Loucy (cell line): ENCODE measurements around the gene GOLGA6L6.
"Not testable (repeated sequence)": the region's sequence is repeated elsewhere in the genome, so short reads cannot be mapped to it uniquely, and the experiment has no call there.

Experiments
- H2AFZ ChIP-seq: fragments of 200-600 bp; sonication (generic); 2 replicates; pipeline ENCODE4 v1.6.0; 2016; ENCODE audit warnings: antibody characterized with exemption, mild to moderate bottlenecking, low read length, moderate library complexity
- H3F3A ChIP-seq: fragments of 200-600 bp; 2 replicates; pipeline ENCODE4 v1.6.0; 2016; ENCODE audit warnings: antibody characterized with exemption, low read depth, mild to moderate bottlenecking
- H3K27me3 ChIP-seq: fragments of 200-600 bp; sonication (generic); 2 replicates; pipeline ENCODE4 v1.6.1; 2014; ENCODE audit warnings: low read length, mild to moderate bottlenecking; ENCODE audit not compliant: insufficient read depth, poor library complexity, severe bottlenecking
- H3K36me3 ChIP-seq: fragments of 200-600 bp; sonication (generic); 2 replicates; pipeline ENCODE4 v1.6.1; 2016; ENCODE audit warnings: low read length; ENCODE audit not compliant: insufficient read depth
- H3K4me1 ChIP-seq: fragments of 200-600 bp; sonication (generic); 2 replicates; pipeline ENCODE4 v1.5.1; 2014; ENCODE audit warnings: low read length, mild to moderate bottlenecking; ENCODE audit not compliant: insufficient read depth, poor library complexity, severe bottlenecking
- H3K4me2 ChIP-seq: fragments of 200-600 bp; sonication (generic); 2 replicates; pipeline ENCODE4 v1.6.0; 2014; ENCODE audit warnings: antibody characterized with exemption, low read length, low read depth, mild to moderate bottlenecking; ENCODE audit not compliant: poor library complexity, severe bottlenecking
- H3K4me3 ChIP-seq: fragments of 200-600 bp; sonication (generic); 2 replicates; pipeline ENCODE4 v1.5.1; 2014; ENCODE audit warnings: low read length, mild to moderate bottlenecking, mixed read lengths; ENCODE audit not compliant: poor library complexity, severe bottlenecking
- H3K79me2 ChIP-seq: fragments of 200-600 bp; sonication (generic); 2 replicates; pipeline ENCODE4 v1.6.1; 2014; ENCODE audit warnings: low read length; ENCODE audit not compliant: insufficient read depth
- H3K9ac ChIP-seq: fragments of 200-600 bp; sonication (generic); 2 replicates; pipeline ENCODE4 v1.6.0; 2014; ENCODE audit warnings: mild to moderate bottlenecking, low read depth, low read length, moderate library complexity; ENCODE audit not compliant: poor library complexity, severe bottlenecking
- H3K9me2 ChIP-seq: fragments of 200-600 bp; sonication (generic); replicated peaks from 2 replicates; pipeline ENCODE4 v1.6.1; 2016; ENCODE audit warnings: low read depth, low read length, mixed read lengths
- H3K9me3 ChIP-seq: fragments of 200-600 bp; sonication (generic); 2 replicates; pipeline ENCODE4 v1.6.1; 2014; ENCODE audit warnings: mild to moderate bottlenecking, antibody characterized with exemption, low read length, low read depth; ENCODE audit not compliant: insufficient read depth
- H4K20me1 ChIP-seq: fragments of 200-600 bp; sonication (generic); 2 replicates; pipeline ENCODE4 v1.6.0; 2014; ENCODE audit warnings: antibody characterized with exemption, low read length, mild to moderate bottlenecking; ENCODE audit not compliant: insufficient read depth, poor library complexity, severe bottlenecking

Gene GOLGA6L6

GRCh38 chr15:20551289-20551688, 9.7 kb upstream of the GOLGA6L6 start:
- not testable (repeated sequence) for H2AFZ ChIP-seq, H3K79me2 ChIP-seq, H3F3A ChIP-seq, H3K4me1 ChIP-seq, H3K9me3 ChIP-seq, H4K20me1 ChIP-seq, H3K4me2 ChIP-seq, H3K9ac ChIP-seq, H3K36me3 ChIP-seq, H3K27me3 ChIP-seq, H3K9me2 ChIP-seq, H3K4me3 ChIP-seq

GRCh38 chr15:20505926-20506658, 35.5 kb downstream of the GOLGA6L6 start:
- not testable (repeated sequence) for H3K9ac ChIP-seq, H3K27me3 ChIP-seq, H4K20me1 ChIP-seq, H3K9me2 ChIP-seq, H2AFZ ChIP-seq, H3K79me2 ChIP-seq, H3K36me3 ChIP-seq, H3K4me2 ChIP-seq, H3K4me1 ChIP-seq, H3F3A ChIP-seq, H3K4me3 ChIP-seq, H3K9me3 ChIP-seq

GRCh38 chr15:20502839-20503238, 38.8 kb downstream of the GOLGA6L6 start:
- not testable (repeated sequence) for H3K9ac ChIP-seq, H2AFZ ChIP-seq, H3K27me3 ChIP-seq, H3K79me2 ChIP-seq, H3K9me3 ChIP-seq, H3K36me3 ChIP-seq, H3F3A ChIP-seq, H3K4me1 ChIP-seq, H4K20me1 ChIP-seq, H3K4me2 ChIP-seq, H3K4me3 ChIP-seq, H3K9me2 ChIP-seq

GRCh38 chr15:20501512-20502222, 39.9 kb downstream of the GOLGA6L6 start:
- not testable (repeated sequence) for H3K79me2 ChIP-seq

GRCh38 chr15:20497781-20498180, 43.8 kb downstream of the GOLGA6L6 start:
- not testable (repeated sequence) for H3K9me2 ChIP-seq, H2AFZ ChIP-seq, H4K20me1 ChIP-seq, H3F3A ChIP-seq, H3K4me1 ChIP-seq, H3K9ac ChIP-seq, H3K36me3 ChIP-seq, H3K9me3 ChIP-seq, H3K4me2 ChIP-seq, H3K79me2 ChIP-seq, H3K4me3 ChIP-seq, H3K27me3 ChIP-seq

More at GRCh38 chr15:20501512-20502222, 39.9 kb downstream of the GOLGA6L6 start:
- H3K9me3 ChIP-seq, H3K27me3 ChIP-seq, H3F3A ChIP-seq, H3K4me3 ChIP-seq, H3K36me3 ChIP-seq, H3K9ac ChIP-seq, H4K20me1 ChIP-seq, H3K4me2 ChIP-seq, H2AFZ ChIP-seq, H3K9me2 ChIP-seq, H3K4me1 ChIP-seq: not testable (repeated sequence)

GRCh38 chr15:20493035-20493434, 48.6 kb downstream of the GOLGA6L6 start:
- not testable (repeated sequence) for H3K36me3 ChIP-seq, H2AFZ ChIP-seq, H3K9me3 ChIP-seq, H3K9me2 ChIP-seq, H3K4me1 ChIP-seq, H3K4me2 ChIP-seq, H4K20me1 ChIP-seq, H3K79me2 ChIP-seq, H3K27me3 ChIP-seq, H3K4me3 ChIP-seq, H3K9ac ChIP-seq, H3F3A ChIP-seq

GRCh38 chr15:20492598-20492997, 49.0 kb downstream of the GOLGA6L6 start:
- not testable (repeated sequence) for H3K36me3 ChIP-seq, H3K4me3 ChIP-seq, H3K79me2 ChIP-seq, H4K20me1 ChIP-seq, H2AFZ ChIP-seq, H3K27me3 ChIP-seq, H3K4me1 ChIP-seq, H3F3A ChIP-seq, H3K9me2 ChIP-seq, H3K9ac ChIP-seq, H3K4me2 ChIP-seq, H3K9me3 ChIP-seq
